Stimulated activated CD8-positive, alpha-beta memory T cell treated with anti-CD3 and anti-CD28 coated beads, Interleukin-15, amount 100 ng/mL, for 4 hours (primary cell): ENCODE results near the gene CPNE5.

Experiments
- DNase-seq, 2 donors: peaks; one replicate each; pipeline ENCODE4 v3.0.0-alpha.2; 2020; ENCODE audit warnings: low read depth in 2 of 2

CPNE5 gene

GRCh38 chr6:36838896-36839748 is at the start of gene CPNE5:
Gene CPNE5, minus strand, starts transcription at chr6:36839444. Its CDS starts 67 bp downstream, at chr6:36839377.
- no peak for DNase-seq

DNA sequence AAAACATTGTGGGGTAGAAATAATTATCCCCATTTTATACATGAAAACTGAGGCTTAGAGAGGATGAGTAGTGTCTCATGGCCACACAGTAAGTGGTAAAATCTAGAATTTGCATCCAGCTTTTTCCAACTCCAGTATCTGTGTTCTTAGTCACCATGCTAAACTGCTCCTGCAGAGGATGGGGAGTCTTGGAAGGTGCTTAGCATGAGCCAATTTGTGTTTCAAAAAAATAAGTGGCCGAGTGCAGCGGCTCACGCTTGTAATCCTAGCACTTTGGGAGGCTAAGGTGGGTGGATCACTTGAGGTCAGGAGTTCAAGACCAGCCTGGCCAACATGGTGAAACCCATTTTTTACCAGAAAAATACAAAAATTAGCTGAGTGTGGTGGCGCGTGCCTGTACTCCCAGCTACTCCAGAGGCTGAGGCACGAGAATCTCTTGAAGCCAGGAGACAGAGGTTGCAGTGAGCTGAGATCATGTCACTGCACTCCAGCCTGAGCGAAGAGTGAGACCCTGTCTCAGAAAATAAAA is 48.9 kb upstream of the CPNE5 start:
- no peak for DNase-seq

DNA sequence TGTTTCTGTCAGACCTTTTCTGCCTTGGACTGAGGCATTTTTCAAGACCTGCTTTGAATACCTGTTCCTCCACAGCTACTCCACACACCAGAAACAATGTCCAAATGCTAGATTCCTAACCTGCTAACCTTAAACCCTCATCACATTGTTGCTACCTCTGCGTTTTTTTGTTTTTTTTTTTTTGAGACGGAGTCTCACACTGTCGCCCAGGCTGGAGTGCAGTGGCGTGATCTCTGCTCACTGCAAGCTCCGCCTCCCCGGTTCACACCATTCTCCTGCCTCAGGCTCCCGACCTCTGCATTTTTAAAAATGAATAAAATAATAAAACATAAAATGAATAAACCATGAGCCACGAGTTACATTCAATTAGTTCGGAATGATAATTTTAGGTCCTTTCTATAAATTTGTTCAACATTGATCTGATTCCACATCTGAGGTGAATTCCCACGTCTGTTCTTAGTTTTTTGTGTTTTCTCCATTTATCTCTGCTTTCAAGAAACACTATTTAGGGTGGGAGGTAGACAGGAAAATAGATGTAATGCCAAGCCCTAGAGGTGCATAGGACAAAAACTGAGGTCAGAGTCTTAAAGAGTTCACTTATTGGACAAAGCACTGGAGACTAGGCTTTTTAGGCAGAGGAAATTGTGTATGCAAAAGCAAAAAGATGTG is 47.8 kb upstream of the CPNE5 start:
- DNase-seq = no peak

GRCh38 chr6:36885461-36886401 is 46.5 kb upstream of the CPNE5 start, which contains the start of gene C6orf89:
Gene C6orf89, plus strand, starts transcription at chr6:36885952. Its CDS starts 13,493 bp downstream, at chr6:36899445.
- peak; percentile 91 to 97 for DNase-seq

GRCh38 chr6:36884610-36885009 is 45.4 kb upstream of the CPNE5 start:
- DNase-seq = no peak

- no peak for DNase-seq
Observed at GRCh38 chr6:36875250-36875633, 36.0 kb upstream of the CPNE5 start.

DNA sequence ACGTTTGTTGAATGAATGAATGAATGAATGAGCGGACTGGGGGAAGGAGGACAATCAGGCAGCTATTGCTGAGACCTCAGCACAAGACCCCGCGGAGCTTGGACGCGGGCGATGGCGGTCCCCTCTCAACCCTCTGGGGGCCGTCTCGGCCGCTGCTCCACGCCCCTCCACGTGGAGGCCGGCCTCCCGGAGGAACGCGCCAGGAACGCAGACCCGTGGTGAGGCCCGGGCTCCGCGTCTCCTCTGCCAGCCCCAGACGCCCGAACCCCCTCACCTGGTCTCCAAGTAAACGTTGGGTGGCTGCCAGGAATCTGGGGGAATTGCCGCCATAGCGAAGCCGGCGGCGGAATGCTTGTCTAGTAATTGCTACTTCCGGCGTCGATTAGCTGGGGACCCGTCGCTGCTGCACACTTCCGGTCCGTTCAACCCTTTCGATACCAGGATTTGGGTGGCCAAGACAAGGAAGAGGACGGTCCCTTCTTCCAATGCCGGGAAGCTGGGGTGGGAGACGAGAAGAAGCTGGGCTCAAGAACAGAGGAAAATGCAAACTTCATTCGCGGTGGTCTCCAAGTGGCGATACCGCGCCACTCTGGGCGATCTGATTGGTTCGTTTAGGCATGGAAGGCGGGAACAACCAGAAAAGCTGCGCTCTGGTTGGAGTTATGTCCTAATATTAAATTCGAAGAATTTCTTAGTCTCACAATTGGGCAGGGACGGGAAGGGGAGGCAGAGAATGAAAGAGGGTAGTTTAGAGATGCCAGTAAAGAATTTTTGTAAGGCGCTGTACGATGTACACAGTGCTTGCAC is 35.4 kb upstream of the CPNE5 start, which contains the start of gene PPIL1:
TSS of gene PPIL1 (minus strand) at position 361 of the 807 bp plus-strand sequence. CDS start at position 330, 31 bp downstream.
- DNase-seq = peak; percentile 63 to 65

DNA sequence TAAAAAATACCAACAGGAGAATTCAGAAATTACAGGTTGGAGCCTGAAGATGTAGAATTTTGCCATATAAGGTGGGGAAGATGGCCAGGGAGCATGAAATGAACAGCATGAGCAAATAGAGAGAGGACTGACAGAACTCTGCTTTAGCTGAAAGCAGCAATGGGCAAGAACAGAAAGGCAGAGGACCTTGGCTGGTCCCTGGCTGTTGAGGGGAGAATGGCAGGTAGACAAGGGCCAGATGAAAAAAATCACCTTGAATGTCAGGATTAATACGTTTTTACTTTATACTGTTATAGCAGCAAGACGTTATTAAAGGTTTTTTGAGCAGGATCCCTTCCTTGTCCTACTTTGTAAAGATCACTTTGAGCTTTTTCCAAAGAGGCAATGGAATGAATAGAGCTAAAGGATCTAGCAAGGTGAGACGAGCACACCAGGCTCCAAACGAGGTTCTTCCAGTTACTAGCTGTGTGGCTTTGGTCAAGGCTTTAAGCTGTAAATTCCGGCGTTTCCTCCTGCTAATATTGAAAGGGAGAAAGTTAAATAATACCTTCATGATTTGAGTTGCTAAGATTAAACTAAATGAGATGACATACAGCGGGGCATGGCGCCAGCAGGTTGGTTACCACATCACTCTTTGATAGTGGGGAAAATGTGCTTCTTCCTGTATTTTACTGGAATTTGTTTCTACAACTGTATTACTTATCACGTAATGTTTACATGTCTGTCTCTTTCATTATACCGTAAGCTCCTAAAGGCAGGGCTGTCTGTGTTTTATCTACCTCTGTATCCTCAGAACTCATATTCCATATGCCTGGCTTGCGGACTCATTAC is 34.6 kb upstream of the CPNE5 start:
- no peak for DNase-seq

DNA sequence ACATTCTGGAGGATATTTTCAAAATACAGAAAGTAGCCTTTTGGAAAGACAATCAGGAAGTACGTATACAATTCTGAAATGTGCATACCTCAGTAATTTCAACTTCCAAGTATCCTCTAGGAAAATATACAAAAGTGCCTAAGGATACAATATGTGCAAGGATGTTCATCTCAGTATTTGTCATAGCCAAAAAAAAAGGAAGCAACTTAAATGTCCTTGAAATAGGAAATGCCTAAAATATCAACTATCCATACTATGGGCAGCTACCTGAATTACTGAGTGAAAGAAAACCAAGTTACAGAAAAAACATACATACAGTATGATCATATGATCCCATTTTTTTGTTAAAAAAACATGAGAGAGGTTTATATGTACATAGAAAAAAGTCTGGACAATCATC is 33.9 kb upstream of the CPNE5 start:
- no peak for DNase-seq

- no peak for DNase-seq
Observed at GRCh38 chr6:36871686-36872085, 32.4 kb upstream of the CPNE5 start.

- DNase-seq = no peak
Observed at GRCh38 chr6:36867471-36868224, 28.4 kb upstream of the CPNE5 start.

DNA sequence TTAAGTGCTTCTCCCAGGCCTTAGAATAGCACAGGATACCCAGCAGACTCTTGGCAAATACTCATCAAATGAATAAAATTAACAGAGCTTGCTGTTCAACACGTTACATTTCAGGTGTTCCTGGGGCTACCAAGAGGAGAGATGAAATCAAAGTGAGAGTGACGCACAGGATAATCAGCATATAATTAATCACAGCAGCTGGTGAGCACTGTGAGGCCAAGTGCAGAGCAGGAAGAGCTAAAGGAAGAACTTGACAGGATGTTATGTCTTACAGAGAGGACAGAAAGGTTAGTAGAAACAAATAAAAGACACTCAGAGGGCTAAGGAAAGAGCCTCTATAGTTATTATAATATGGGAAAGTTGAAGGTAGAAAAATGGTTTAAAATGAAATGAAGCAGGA is 26.6 kb upstream of the CPNE5 start:
- no peak for DNase-seq

GRCh38 chr6:36863670-36864540 is 24.7 kb upstream of the CPNE5 start:
- DNase-seq = no peak

GRCh38 chr6:36862848-36863382 is 23.7 kb upstream of the CPNE5 start:
- no peak for DNase-seq

DNA sequence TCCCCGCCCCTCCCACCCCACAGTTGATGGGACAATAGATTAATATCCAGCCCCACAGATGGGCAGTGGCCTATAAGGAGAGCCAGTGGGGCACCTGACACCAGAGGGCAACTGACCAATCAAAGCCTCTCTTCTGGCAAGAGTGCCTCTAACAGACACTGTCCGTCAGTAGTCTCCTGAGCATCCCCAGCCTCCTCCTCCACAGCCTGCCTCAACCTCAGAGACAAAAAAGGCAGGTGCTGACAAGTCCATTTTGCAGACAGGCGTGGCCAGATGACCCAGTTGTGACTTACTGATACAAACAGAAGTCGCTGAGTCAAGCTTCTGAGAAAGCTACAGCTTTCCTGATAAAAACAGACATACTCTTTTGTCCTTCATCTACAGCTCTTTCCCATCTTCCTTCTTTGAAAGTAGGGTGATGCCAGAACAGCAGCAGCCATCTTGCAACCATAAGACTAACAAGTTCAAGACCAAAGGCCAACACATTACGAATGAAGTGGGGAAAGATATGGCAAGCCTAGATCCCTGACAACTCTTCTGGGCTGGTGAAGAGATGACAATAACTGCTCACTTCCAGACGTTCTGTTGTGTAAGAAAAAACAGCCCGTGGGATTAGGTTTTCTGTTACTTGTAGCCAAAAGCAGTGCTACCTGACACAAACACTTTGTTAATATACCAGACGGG is 23.1 kb upstream of the CPNE5 start:
- DNase-seq = no peak

- no peak for DNase-seq
Observed at GRCh38 chr6:36860126-36860525, 20.9 kb upstream of the CPNE5 start.

DNA sequence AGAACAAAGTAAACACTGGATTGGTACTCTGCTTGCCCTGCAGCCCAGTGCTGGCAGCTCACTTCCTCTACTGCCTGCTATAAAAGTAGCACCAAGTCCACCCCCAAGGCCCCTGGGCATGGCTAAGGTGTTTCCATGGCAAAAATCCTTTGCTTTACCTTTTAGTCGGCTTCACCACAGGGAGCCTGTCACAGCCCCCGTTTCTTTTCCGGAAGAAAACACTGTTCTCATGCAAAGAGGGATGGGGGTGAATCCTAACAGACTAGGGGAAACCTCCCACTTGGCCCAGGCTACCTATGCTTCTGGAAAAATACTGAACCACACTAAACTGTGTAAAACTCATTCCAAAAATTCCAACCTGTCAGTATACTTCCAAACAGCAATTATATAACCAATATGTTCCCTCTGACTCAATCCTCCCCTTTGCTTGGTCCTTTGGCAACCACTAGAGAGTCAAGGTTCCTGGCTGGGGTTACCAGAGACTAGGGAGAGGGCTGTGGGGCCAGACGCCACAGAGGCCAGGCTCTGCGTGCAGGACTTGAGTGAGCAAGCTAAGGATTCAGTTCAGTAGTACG is 19.2 kb upstream of the CPNE5 start:
- no peak for DNase-seq
